ENCODE results near the gene SNX27. TPM values are rescaled to one million over a fixed set of nuclear protein-coding genes. Genes with fewer than 3 reads are reported as not detected.

The SNX27 gene
- total and polyA plus RNA-seq, 4 donors = 4.3 to 19.7 (median 10.5) TPM

DNA sequence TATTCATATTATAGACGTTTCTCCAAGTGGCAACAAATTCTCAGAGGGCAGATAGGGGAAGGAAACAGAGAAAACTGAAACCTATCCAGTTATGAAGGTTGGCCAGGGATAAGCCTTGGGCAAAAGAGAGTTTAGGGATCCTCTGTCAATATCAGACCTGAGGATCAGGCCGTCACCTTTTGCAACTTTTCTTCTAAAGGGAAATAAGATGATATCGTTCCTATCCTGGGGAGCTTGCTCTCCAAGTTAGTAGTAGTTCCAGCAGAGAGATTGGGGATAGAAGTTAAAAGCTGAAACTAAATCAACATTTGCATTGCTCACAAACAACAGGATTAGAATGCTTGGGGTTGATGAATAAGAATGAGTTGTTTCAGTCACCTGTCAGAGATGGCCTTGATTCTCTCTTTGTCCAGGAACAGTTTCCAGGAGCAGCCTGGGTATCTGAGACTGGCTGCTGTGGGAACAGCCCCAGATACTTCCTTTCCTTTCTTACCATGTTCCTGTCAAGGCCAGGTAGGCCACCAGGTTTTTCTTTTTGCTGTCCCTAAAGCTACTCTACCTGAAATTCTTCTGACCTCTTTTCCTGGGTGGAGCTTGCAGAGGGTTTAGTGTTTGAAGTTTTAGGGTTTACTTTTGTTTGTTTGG is 112.0 kb downstream of the SNX27 start:
- Histone ChIP-seq H3K36me3 (ENCODE audit: control insufficient read depth in 4 of 4, insufficient read depth in 3 of 4, low read depth in 1 of 4, low read length in 3 of 4) (no peaks in the 10 kb centered on the region), H3K9ac (ENCODE audit: low read depth in 1 of 2, low read length in 2 of 2) (no peak overlapping the region), H3K4me3 (ENCODE audit: low read depth in 1 of 3, low read length in 3 of 3) (no peak overlapping the region), H3K27ac (ENCODE audit: low read depth in 1 of 2, low read length in 2 of 2) (no peak overlapping the region), H3K9me3 (ENCODE audit: control insufficient read depth in 4 of 4, low read length in 3 of 4) (no peaks in the 10 kb centered on the region), H3K27me3 (ENCODE audit: control insufficient read depth in 4 of 4, insufficient read depth in 4 of 4, low read length in 3 of 4) (no peaks in the 10 kb centered on the region), H3K4me1 (ENCODE audit: control insufficient read depth in 4 of 4, insufficient read depth in 4 of 4, low read length in 3 of 4) (peaks cover 7 to 16% (median 14%) of the 10 kb centered on the region in 4 donors)
- 77% methylated on average over 3 of the region's 3 CpGs for WGBS
- no peak for TF ChIP-seq HNF4G (IDR thresholded peaks at IDR 0.05)
- TF ChIP-seq CTCF (IDR thresholded peaks at IDR 0.05; ENCODE audit: low read depth, low read length, missing input control) = no peak
- TF ChIP-seq, protein P1, sequence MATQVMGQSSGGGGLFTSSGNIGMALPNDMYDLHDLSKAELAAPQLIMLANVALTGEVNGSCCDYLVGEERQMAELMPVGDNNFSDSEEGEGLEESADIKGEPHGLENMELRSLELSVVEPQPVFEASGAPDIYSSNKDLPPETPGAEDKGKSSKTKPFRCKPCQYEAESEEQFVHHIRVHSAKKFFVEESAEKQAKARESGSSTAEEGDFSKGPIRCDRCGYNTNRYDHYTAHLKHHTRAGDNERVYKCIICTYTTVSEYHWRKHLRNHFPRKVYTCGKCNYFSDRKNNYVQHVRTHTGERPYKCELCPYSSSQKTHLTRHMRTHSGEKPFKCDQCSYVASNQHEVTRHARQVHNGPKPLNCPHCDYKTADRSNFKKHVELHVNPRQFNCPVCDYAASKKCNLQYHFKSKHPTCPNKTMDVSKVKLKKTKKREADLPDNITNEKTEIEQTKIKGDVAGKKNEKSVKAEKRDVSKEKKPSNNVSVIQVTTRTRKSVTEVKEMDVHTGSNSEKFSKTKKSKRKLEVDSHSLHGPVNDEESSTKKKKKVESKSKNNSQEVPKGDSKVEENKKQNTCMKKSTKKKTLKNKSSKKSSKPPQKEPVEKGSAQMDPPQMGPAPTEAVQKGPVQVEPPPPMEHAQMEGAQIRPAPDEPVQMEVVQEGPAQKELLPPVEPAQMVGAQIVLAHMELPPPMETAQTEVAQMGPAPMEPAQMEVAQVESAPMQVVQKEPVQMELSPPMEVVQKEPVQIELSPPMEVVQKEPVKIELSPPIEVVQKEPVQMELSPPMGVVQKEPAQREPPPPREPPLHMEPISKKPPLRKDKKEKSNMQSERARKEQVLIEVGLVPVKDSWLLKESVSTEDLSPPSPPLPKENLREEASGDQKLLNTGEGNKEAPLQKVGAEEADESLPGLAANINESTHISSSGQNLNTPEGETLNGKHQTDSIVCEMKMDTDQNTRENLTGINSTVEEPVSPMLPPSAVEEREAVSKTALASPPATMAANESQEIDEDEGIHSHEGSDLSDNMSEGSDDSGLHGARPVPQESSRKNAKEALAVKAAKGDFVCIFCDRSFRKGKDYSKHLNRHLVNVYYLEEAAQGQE (IDR thresholded peaks at IDR 0.05) = no peak
- TF ChIP-seq JUND (IDR thresholded peaks at IDR 0.05) = no peak
- no peak for TF ChIP-seq TAF1 (conservative IDR thresholded peaks at IDR 0.05)
- TF ChIP-seq ATF3 (IDR thresholded peaks at IDR 0.05) = no peak
- no peak for TF ChIP-seq RAD21 (IDR thresholded peaks at IDR 0.05)
- TF ChIP-seq ZBTB33 (IDR thresholded peaks at IDR 0.05) = no peak
- TF ChIP-seq, protein P2, sequence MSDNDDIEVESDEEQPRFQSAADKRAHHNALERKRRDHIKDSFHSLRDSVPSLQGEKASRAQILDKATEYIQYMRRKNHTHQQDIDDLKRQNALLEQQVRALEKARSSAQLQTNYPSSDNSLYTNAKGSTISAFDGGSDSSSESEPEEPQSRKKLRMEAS (IDR thresholded peaks at IDR 0.05) = no peak
- DNase-seq (ENCODE audit: low spot score) = no peak

- DNase-seq (ENCODE audit: low spot score) = no peak
- no peak overlapping the region for H3K4me3 ChIP-seq (ENCODE audit: low read depth in 1 of 3, low read length in 3 of 3)
- no peaks in the 10 kb centered on the region for H3K9me3 ChIP-seq (ENCODE audit: control insufficient read depth in 4 of 4, low read length in 3 of 4)
- H3K36me3 ChIP-seq (ENCODE audit: control insufficient read depth in 4 of 4, insufficient read depth in 3 of 4, low read depth in 1 of 4, low read length in 3 of 4) = no peaks in the 10 kb centered on the region
- peaks cover 0 to 5% (median 0%) of the 10 kb centered on the region in 4 donors for H3K4me1 ChIP-seq (ENCODE audit: control insufficient read depth in 4 of 4, insufficient read depth in 4 of 4, low read length in 3 of 4)
- no peak overlapping the region for H3K9ac ChIP-seq (ENCODE audit: low read depth in 1 of 2, low read length in 2 of 2)
- no peaks in the 10 kb centered on the region for H3K27me3 ChIP-seq (ENCODE audit: control insufficient read depth in 4 of 4, insufficient read depth in 4 of 4, low read length in 3 of 4)
- H3K27ac ChIP-seq (ENCODE audit: low read depth in 1 of 2, low read length in 2 of 2) = no peak overlapping the region
- WGBS = 68% methylated on average over 19 of the region's 19 CpGs
- TF ChIP-seq FOXA1 (IDR thresholded peaks at IDR 0.05) = no peak
- TF ChIP-seq, protein P2 (IDR thresholded peaks at IDR 0.05) = no peak
- no peak for TF ChIP-seq CTCF (IDR thresholded peaks at IDR 0.05; ENCODE audit: low read depth, low read length, missing input control)
- no peak for TF ChIP-seq RAD21 (IDR thresholded peaks at IDR 0.05)
- TF ChIP-seq ZBTB33 (IDR thresholded peaks at IDR 0.05) = no peak
- TF ChIP-seq, protein P1 (IDR thresholded peaks at IDR 0.05) = no peak
Observed at GRCh38 chr1:151728151-151729054, 116.6 kb downstream of the SNX27 start.
